MV-4-11 (cell line): ENCODE results near the gene ARMC5.
"Not testable (repeated sequence)": the region's sequence is repeated elsewhere in the genome, so short reads cannot be mapped to it uniquely, and the experiment has no call there.

ENCODE experiments used
- DNase-seq: peaks from one replicate; lab custom pipeline; 2025; lab: John Stamatoyannopoulos, UW

Gene ARMC5

DNA sequence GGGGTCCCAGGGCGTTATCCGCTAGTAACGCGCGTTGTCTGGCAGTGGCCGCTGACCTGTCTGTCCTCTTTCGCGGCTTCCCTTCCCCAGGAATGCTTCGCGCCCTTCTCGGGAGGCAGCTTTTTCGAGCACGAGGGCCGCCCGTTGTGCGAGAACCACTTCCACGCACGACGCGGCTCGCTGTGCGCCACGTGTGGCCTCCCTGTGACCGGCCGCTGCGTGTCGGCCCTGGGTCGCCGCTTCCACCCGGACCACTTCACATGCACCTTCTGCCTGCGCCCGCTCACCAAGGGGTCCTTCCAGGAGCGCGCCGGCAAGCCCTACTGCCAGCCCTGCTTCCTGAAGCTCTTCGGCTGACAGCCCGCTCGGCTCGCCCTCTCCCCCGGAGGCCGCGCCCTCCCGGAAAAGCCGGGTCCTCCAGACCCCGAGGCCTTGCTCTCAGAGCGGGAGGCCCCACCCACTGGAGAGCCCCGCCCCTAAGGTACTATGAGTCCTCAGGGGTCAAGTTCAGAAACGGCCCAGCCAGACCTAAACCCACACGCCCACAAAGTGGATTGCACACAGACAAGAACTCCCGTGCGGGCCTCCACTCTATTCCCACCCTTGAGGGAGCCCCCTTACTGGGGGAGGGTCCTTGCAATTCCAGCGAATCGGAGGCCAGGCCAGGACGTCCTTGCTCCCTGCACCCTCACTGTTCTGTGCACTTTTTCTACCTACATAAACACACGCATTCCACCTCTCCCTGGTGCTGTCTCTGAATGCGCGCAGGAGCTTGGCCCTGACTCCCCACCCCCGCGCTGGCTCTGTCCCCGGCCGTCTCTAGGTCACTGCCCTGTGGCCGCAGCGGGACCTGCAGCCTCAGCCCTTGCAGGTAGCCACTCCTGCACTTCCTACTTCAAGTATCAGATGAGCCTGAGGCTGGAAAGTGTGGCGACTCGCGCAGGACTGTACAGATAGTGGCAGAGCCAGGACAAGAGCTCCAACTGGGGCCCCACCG, 18.2 kb downstream of the ARMC5 start:
- DNase-seq: no peak

GRCh38 chr16:31478956-31479355, 19.7 kb downstream of the ARMC5 start:
- no peak for DNase-seq

GRCh38 chr16:31479751-31480150, 20.4 kb downstream of the ARMC5 start:
- DNase-seq: no peak

DNA sequence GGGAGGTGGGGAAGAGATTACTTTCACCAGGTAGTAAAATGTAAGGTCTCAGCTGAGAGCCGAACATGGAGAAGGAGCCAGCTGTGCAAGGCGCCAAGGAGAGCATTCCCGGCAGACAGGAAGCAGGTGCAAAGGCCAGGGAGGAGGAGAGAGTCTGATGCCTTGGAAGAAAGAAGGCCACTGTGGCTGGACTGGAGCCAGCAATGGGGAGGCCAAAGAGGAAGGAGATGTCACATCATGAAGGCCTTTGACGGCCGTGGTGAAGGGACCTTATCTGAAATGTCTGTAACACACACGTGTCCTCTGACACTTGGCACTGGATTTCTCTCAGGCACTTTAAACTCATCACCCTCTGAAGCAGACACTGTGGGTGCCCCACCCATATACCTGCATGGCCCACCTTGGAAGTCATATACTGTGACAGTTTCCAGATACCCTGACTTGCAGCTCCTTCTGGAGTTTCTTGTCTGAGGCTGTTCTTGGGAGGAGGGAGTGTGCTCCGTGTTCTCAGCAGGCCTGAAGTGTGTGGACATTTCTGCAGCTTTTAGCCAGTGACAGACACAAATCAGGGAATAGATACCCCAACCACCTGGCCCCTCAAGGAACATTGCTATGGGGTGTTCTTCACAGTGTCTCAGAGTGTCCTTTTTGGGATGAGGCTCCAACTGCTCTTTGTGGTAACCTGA, 21.7 kb downstream of the ARMC5 start:
- peak; percentile 20 for DNase-seq

- no peak for DNase-seq
Observed at GRCh38 chr16:31483081-31483480, 23.8 kb downstream of the ARMC5 start, which contains the start of gene SLC5A2. Gene SLC5A2 (plus strand): TSS chr16:31483123. CDS start chr16:31483137, 14 bp downstream.

DNA sequence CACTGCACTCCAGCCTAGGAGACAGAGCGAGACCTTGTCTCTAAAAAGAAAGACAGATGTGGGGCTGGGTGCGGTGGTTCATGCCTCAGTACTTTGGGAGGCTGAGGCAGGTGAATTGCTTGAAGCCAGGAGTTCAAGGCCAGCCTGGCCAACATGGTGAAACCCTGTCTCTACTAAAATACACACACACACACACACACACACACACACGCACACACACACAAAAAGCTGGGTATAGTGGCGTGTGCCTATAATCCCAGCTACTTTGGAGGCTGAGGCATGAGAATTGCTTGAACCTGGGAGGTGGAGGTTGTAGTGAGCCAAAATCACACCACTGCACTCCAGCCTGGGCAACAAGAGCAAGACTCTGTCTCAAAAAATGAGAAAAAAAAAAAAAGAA, 24.7 kb downstream of the ARMC5 start:
- DNase-seq: not testable (repeated sequence)

GRCh38 chr16:31484491-31485171, 25.3 kb downstream of the ARMC5 start:
- DNase-seq: no peak

DNA sequence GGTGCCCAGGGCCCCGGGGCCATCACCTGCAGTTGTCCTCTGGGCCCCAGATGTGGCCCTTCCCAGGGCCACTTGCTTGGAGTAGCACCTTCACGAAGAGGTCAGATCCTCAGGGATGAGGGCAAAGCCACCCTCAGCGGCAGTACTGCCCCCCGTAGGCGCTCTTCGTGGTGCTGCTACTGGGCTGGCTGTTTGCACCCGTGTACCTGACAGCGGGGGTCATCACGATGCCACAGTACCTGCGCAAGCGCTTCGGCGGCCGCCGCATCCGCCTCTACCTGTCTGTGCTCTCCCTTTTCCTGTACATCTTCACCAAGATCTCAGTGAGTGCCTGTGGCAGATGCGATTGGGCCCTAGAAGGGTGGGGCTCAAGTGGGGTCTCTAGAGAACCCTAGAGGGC, 26.3 kb downstream of the ARMC5 start:
- DNase-seq: no peak

- DNase-seq: no peak
Observed at GRCh38 chr16:31486045-31486444, 26.7 kb downstream of the ARMC5 start.

DNA sequence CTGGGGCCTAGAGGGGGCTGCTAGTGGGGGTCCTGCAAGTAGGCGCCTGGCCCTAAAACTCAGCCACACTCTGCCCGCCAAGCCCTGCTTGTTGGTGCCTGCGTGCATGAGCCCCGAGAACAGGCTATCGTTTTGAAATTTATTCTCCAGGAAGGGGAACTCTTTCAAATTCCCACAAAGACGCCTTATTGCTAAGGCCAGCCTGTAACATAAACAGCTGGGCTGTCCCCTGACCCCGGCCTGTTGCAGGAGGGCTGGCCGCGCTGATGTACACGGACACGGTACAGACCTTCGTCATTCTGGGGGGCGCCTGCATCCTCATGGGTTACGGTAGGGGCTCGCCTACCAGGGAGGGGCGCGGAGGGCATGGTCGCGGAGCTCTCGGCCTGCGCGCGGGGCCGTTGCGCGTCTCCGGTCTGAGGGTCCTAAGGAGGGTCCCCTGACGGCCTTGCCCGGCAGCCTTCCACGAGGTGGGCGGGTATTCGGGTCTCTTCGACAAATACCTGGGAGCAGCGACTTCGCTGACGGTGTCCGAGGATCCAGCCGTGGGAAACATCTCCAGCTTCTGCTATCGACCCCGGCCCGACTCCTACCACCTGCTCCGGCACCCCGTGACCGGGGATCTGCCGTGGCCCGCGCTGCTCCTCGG, 27.9 kb downstream of the ARMC5 start:
- no peak for DNase-seq

- DNase-seq: no peak
Observed at GRCh38 chr16:31487720-31488467, 28.6 kb downstream of the ARMC5 start.

DNA sequence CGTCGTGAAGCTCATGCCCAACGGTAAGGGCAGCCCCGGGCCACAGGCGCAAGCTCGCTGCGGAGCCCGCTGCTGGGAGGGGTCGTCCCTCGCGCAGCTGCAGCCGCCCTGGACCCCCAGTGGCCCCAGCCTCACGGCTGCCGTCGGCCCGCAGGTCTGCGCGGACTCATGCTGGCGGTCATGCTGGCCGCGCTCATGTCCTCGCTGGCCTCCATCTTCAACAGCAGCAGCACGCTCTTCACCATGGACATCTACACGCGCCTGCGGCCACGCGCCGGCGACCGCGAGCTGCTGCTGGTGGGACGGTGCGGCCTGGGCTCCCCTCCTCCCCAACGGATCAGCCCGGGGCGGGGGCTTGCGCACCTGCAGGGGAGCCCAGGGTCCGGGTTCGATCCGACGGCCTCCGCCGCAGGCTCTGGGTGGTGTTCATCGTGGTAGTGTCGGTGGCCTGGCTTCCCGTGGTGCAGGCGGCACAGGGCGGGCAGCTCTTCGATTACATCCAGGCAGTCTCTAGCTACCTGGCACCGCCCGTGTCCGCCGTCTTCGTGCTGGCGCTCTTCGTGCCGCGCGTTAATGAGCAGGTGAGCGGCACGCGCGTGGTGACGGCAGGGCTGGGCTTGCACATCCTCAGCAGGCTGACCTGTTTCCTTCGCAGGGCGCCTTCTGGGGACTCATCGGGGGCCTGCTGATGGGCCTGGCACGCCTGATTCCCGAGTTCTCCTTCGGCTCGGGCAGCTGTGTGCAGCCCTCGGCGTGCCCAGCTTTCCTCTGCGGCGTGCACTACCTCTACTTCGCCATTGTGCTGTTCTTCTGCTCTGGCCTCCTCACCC, 29.4 kb downstream of the ARMC5 start:
- DNase-seq: no peak

DNA sequence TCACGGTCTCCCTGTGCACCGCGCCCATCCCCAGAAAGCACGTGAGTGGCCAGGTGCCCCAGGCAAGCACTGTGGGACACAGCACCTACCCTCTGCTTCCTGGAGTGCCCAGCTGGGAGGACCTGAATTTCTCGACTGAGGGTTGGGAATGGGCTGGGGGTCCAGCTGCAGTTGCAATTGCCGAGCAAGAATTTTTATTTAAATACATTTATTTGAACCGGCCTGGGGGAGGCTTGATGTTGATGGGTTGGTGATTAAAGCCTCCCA, 29.9 kb downstream of the ARMC5 start:
- DNase-seq: no peak

DNA sequence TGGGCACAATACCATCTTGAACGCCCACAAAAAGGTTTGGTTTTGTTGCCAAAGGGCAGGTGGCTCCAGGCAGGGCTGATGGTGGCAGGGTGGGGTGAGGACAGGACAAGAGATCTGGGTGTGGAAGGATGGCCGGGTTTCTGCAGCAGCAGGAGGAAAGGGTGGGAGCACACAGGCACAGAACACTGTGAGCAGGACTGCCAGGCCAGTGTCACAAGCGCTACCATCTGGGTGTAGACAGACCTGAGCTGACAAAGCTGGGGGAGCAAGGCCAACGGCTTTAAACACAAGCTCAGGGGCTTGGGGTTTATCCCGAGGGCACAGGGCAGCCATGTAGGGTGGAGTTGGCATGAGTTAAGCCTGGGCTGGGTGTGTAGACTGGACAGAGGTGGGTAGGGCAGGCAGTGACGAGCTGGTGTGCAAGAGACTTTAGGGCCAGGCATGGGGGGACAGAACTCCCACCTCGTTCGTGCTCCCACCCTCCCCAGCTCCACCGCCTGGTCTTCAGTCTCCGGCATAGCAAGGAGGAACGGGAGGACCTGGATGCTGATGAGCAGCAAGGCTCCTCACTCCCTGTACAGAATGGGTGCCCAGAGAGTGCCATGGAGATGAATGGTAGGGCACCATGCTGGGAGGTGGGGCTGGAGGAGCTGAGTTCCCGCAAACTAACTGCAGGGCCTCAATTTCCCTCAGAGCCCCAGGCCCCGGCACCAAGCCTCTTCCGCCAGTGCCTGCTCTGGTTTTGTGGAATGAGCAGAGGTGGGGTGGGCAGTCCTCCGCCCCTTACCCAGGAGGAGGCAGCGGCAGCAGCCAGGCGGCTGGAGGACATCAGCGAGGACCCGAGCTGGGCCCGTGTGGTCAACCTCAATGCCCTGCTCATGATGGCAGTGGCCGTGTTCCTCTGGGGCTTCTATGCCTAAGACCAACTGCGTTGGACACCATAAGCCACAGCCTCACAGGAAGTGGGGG, 30.6 kb downstream of the ARMC5 start:
- no peak for DNase-seq

- DNase-seq: no peak
Observed at GRCh38 chr16:31491778-31492418, 32.6 kb downstream of the ARMC5 start.

DNA sequence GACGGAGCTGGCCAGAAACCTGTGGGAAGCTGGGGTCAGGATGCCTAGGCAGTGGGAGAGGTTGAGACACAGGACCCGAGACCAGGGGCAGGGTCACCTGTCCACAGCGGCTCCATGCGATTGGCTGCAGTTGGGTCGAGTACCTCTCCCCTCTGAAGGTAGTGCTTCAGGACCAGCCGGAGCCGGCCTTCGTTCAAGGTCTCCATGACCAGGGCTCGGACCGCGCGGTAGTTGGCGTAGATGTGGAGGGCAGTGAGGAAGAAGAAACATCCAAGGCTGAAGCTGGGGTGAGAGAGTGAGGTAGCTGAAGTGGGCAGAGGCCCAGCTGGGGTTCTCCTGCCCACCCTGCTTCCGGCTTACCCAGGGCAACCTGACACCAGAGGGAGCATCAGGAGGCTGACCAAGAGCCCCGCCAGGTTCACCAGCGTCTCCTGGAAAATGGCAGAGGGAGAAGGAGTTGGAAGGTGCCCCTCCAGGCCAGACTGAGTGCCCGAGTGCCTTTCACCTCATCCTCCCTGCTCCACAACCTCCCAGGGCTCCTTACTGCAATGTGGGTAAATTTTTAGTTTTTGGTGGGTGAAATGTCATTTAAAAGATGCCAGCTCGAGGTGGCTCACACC, 34.3 kb downstream of the ARMC5 start:
- DNase-seq: no peak

GRCh38 chr16:31496670-31497069, 37.4 kb downstream of the ARMC5 start:
- DNase-seq: no peak

DNA sequence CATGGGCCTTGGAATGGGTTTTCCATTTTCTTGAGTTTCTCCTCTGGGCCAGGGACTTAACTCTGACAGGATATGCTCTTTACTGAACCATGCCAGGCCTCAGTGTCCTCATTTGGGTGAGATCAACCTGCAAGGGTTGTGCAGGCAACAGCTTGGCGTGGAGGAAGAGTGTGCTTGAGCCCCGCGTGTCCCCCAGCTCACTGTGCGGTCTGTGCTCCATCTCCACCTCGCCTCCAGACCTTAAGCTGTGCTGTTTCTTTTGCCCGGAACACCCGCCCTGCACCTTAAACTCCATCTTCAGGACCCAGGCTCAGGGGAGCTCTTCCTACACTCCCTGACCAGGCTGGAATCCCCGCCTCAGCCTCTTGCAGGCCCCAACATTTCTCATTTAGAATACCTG, 39.2 kb downstream of the ARMC5 start:
- no peak for DNase-seq
